SHP77 treated with DMSO at 0.1 percent for 48 hours (cell line): ENCODE results near the gene PIAS4.

ENCODE experiments used
- DNase-seq: peaks from one replicate; lab custom pipeline; 2025; lab: John Stamatoyannopoulos, UW

PIAS4 gene

DNA sequence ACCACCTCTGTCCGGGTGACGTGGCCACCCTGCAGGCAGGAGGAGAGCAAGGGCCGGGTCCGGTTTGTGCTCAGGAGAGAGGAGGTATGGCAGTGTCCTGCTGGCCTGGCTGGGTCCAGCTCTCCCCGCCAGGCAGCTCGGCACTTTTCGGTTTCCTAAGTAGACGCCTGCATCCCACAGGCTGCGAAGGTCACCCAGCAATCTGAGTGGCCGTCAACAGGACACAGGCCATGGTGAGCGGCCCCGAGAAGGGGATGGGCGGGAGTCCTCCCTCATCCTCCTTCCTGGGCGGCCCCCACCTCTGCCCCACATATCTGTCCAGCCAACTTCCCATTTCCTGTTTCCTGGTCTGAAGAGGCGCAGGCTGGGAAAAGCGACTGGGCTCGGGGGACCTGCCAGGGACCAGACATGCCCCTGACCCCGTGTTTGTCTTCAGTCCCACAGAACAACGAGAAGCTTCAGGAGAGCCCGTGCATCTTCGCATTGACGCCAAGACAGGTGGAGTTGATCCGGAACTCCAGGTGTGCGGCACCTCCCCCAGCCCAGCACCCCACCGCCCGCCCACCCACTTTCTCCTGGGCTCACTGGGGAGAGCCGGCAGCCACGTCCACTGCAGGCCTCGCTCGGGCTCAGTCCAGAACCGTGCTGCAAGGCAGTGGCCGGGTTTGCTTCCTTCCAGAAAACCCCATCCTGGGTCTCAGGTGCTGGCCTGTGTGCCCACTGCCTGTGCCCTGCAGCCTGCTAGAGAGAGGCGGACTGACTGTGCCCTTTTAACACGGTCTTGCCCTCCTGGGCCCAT, 16.3 kb downstream of the PIAS4 start:
- DNase-seq, result no peak

DNA sequence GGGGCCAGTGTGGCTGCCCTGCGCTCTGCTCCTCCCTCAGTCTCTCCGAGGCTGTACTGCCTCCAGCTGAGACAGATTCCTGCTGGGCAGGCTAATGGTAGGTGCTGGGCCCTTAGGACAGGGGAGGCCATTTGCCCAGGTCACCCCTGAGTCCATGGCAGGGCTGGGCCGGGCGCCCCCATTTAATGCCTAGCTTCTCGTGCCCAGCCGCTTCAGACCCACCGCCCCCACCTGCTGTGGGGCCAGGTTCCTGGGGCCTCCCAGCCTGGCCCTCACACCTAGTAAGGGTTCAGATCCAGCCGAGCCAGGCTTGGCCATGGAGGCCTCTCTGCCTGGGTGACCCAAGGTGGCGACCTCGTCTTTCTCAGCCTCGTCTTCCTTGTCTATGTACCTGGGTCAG, 17.8 kb downstream of the PIAS4 start:
- DNase-seq, result no peak

- no peak for DNase-seq
Observed at GRCh38 chr19:4027146-4027545, 19.6 kb downstream of the PIAS4 start.

- DNase-seq, result no peak
Observed at GRCh38 chr19:4028334-4029246, 21.1 kb downstream of the PIAS4 start.

DNA sequence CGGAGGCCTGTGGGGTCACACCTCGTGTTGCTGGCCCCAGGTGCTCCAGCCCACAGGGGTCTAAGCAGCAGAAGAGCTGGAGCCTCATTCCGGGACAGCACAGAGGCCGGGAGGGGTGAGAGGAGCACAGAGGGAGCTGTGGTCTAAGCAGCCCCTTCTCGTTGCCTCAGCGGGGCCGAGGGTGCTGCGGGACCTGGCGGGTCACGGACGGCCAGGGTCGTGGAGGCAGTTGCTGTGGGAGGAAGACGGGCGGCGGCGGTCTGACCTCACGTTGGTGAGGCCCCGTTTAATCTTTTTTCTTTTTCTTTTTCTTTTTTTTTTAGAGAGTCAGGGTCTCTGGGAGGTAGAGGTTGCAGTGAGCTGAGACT, 21.7 kb downstream of the PIAS4 start:
- DNase-seq, result no peak

DNA sequence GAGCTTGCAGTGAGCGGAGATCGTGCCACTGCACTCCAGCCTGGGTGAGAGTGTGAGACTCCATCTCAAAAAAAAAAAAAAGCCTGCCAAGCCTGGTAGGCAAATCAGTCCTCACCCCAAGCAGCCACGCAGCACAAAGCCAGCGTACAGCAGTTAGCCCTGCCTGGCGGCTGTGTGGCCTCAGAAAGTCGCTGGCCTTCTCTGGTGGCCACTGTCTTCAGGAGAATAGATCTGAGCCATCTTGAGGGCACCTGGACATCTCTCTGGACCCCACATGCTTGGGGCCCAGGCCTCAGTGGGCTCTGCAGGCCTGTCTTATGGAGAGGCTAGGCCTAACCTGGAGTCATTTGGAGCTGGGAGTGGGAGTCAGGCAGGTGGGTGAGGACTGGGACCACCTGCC, 23.0 kb downstream of the PIAS4 start:
- DNase-seq, result no peak

DNA sequence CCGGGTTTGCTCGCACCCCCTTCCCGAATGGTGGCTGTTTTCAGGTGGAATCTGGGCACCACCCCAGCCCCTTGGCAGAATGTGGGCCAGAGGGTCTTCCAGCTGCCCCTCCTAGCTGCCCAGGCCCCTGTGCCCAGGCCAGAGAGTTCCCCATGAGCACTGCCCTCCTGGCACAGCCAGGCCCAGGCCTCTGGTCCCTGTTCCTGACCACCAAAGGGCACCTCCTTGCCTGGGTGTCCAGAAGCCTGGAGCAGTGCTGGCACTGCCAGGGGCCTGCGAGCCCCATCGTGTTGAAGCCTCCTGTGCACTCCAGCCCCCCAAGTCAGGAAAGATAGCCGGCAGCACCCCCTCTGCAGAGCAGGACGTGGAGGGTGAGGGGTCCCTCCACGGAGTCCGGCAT, 23.4 kb downstream of the PIAS4 start:
- DNase-seq, result no peak

DNA sequence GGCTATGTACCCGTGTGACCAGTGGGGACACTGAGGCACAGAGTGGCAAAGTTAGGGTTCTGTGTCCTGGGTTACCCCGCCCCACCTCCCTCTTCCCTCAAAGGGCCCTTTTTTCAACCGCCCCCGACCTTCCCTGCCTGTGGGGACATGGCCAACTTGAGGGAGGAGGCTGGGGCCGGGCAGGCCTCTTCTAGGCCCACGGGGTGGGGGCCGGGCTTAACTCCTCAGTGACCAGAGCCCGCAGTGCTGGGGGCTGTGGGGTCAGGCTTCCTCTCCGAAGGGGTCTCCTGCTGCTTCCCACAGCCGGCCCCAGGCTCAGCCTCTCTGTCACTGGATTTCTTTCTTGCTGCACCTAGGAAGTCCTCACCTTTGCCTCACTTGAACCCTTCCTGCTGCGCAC, 23.9 kb downstream of the PIAS4 start:
- DNase-seq, result no peak

- DNase-seq, result no peak
Observed at GRCh38 chr19:4032436-4032835, 24.9 kb downstream of the PIAS4 start.

GRCh38 chr19:4033028-4033956, 25.8 kb downstream of the PIAS4 start:
- no peak for DNase-seq

DNA sequence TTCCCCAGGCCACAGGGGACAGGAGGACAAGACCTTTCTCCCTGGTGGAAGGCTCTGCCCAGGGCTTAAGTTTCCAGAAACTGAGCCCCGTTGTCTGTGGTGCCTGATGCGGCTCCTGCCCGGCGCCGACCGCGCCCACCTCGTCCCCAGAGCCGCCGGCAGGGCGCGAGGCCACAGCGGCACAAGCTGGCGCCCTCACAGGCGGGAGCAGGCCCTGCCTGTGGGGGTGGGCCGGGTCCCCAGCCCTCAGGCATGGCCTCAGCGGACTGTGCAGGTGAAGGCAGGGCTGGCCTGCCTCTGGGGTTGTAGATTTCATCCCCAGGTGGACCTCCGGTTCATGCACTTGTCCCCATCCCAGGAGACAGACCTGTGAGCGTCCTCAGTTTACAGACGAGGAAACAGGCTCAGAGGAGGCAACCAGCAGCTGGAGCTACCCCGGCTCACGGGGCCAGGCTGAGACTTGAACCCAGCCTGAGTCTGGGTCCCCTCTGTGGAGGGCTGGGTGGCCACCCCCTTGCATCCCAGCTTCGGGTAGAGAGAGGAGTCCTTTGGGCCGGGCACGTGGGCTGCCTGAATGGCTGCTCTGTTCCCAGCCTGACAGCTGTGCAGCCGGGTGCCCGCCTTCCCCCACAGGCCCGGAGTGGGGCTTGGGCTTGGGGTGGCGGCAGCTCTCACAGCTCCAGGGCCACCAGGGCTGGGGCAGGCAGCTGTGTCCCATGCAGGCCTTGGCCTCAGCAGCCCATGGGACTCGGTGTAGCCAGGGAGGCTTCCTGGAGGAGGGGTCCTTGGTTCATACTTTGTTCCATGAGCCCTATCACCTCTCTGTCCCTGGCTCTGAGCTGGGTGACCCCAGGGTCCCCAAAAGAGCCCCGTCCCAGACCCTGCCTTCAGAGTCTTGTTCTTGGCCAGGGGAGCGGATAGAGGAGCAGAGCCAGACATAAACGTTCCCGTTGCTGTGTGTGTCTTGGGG, 26.8 kb downstream of the PIAS4 start:
- no peak for DNase-seq

DNA sequence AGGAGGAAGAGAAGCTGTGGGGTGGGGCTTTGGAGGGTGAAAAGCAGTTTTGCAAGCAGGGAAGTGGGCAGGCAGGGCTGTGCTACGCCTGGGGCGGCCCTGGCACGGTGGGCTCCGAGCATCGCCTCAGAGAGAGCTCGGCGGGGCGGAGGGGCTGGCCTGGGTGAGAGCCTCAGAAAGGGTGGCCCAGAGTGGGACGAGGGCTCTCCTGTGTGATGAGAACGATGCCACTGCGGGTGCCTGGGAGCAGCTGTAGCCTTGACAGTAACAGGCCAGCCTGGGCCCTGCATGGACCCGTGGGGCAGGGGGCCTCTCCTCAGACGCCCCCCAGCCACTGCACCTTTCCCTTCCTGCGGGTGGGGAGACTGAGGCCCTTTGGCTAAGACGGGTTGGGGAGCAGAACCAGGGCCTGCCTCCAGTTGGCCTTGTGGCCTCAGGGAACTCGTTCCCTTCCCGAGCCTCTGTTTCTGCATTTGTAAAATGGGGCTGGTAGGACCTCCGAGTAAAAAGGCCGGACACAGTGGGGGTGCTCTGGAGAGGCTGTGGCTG, 27.6 kb downstream of the PIAS4 start:
- DNase-seq, result no peak

DNA sequence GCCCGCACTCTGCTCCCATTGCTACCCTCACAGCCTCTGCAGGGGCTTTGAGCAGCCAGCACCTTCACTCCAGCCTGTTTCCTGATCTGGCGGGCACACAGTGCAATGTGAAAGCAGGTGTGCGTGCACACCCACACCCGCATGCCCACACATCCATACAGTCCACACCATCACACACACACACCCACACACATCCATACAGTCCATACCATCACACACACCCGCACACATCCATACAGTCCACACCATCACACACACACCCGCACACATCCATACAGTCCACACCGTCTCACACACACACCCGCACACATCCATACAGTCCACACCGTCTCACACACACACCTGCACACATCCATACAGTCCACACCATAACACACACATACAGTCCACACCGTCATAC, 28.0 kb downstream of the PIAS4 start:
- DNase-seq, result no peak

DNA sequence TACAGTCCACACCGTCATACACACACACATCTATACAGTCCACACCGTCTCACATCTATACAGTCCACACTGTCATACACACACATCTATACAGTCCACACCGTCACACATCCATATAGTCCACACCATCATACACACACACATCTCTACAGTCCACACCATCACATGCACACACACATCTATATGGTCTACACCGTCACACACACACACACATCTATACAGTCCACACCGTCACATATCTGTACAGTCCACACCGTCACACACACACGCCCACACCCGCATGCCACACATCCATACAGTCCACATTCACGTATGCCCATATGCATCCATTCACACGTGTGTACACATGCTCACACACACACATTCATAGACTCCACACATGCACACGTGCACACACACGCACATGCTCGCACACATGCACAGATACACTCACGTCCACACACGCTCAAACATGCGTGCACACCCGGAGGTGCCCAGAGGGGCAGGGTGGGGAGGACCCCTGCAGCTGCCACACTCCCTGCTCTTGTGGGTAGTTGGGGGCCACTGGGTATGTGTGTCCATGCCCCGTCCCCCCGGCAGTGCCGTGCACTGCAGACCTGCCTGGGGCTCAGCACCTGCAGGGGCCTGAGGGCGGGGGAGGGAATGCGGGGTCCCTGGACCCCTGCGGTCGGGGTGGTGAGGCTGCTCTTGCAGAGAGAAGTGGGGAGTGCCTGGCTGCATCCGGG, 29.2 kb downstream of the PIAS4 start:
- DNase-seq, result no peak

GRCh38 chr19:4037301-4037949, 29.9 kb downstream of the PIAS4 start:
- DNase-seq, result no peak

GRCh38 chr19:4038057-4038456, 30.5 kb downstream of the PIAS4 start:
- DNase-seq, result no peak

DNA sequence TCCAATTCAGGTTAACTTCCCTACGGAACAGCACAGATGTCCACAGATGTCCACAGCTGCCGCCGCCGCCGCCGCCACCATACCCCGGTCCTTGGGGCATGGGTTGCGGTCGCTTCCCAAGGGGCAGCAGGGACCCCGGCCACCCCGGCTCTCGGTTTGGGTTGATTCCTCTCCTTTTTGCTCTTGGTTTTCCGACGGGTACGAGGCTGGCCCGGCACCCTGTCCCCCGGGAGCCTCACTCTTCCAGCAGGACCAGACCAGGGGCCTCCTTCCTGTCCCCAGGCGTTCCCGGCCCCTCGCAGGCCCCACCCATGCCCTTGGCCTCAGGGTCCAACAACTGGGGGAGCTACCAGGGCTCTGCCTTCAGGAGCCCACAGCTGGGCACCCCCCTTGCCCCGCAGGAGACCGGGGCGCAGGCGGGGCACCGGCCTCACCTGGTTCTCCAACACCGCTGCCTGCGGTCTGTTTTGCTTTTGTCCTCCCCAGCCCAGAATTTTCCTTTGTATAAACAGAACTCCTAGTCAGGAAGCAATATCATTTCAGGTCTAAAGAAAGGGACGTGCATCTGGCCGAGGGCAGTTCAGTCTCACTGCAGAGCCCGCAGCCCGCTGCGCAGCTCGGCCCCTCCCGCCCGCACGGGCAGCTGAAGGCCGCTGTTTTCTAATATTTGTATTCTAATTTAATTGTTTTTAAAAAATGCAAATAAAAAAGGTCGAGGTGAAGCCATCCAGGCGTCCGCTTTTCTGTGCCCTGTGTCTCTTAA, 31.3 kb downstream of the PIAS4 start:
- no peak for DNase-seq

DNA sequence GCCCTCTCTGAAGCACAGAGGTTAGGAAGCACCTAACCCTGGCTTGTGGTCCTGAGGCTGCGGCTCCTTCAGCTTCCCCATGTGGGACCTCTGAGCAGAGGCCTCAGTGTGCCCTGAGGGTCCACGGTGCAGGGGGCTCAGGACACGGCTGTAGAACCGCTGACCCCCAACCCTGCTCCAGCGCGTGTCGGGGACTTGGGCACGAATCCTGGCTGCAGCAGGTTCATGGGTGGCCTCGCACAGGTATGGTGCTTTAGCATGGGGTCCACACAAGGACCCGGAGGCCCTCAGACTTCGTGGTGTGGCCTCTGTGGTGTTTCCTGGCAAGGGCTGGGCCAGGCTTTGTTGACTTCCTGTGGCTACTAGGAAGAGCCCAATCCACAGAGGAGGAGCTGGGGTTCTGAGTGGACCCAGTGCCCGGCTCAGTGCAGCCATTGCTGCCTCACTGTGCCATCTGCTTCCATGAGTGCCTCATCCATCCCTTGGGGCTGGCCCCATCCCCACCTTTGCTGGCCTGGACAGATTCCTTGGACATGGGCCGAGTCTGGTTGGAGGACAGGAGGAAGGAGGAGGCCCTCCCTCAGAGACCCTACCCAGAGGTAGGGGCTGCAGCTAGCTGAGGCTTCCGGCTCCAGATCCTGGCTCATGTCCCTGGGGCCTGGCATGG, 34.7 kb downstream of the PIAS4 start:
- no peak for DNase-seq
